Thyroid gland (tissue), 4 donors: ENCODE data around the gene ASIC2. TPM values are rescaled to one million over a fixed set of nuclear protein-coding genes. Genes with fewer than 3 reads are reported as not detected.

Experiments used
- DNase-seq, 2 donors: peaks; one replicate each; pipeline ENCODE4 v3.0.0-alpha.2; 2019
- H3K27ac ChIP-seq, 3 donors: fragments of 200-600 bp; sonication (generic); 1 replicate in 2 of 3; 2 replicates in 1 of 3; pipeline ENCODE4 v1.5.1; 2016 to 2019; ENCODE audit warnings: mild to moderate bottlenecking in 1 of 3, moderate library complexity in 1 of 3
- H3K27me3 ChIP-seq: fragments of 200-600 bp; sonication (generic); one replicate; pipeline ENCODE4 v1.5.1; 2019
- H3K36me3 ChIP-seq, 2 donors: fragments of 200-600 bp; sonication (generic); one replicate each; pipeline ENCODE4 v1.5.1; 2016 to 2019
- H3K4me1 ChIP-seq, 2 donors: fragments of 200-600 bp; sonication (generic); one replicate each; pipeline ENCODE4 v1.5.1; 2017 to 2019
- H3K4me3 ChIP-seq, 3 donors: fragments of 200-600 bp; sonication (generic); replicated peaks in 1 of 3; 1 replicate in 2 of 3; 2 replicates in 1 of 3; pipeline ENCODE4 v1.5.1; 2016; ENCODE audit warnings: mild to moderate bottlenecking in 1 of 3
- H3K9me3 ChIP-seq: fragments of 200-600 bp; sonication (generic); one replicate; pipeline ENCODE4 v1.5.1; 2017
- POLR2A ChIP-seq, 2 donors: fragments of 450-650 bp; IDR thresholded peaks; one replicate each; pipeline ENCODE4 v1.6.1; 2017; ENCODE audit warnings: antibody characterized with exemption in 2 of 2, mild to moderate bottlenecking in 2 of 2, moderate library complexity in 1 of 2
- WGBS, 2 donors: methylation state at CpG; one replicate each; pipeline ENCODE4 v1.1.5; 2017; 5-methylcytosine and 5-hydroxymethylcytosine counted together
- intact Hi-C: fragments of 100-400 bp; cut with DNase I; formaldehyde crosslinking; loops from one replicate; pipeline ENCODE4 v1.15.1; 2023
- total RNA-seq, 4 donors: library from RNA; depleted of rRNA; stranded (reverse); fragments of >200 nt; gene quantifications; one replicate each; pipeline ENCODE4 v1.2.3, GENCODE V29; 2016
- TF ChIP-seq, protein P1 (sequence below), 6 experiments: fragments of 200-600 bp in 3 of 6; fragments of 450-650 bp in 3 of 6; sonication (generic) in 3 of 6; IDR thresholded peaks; one replicate each; pipeline ENCODE4 v1.5.1; 2016 to 2019; ENCODE audit warnings: antibody characterized with exemption in 6 of 6, mild to moderate bottlenecking in 2 of 6, inconsistent platforms in 1 of 6, moderate library complexity in 1 of 6

ASIC2 gene
- total RNA-seq, 4 donors from 2014 or later: not detected

DNA sequence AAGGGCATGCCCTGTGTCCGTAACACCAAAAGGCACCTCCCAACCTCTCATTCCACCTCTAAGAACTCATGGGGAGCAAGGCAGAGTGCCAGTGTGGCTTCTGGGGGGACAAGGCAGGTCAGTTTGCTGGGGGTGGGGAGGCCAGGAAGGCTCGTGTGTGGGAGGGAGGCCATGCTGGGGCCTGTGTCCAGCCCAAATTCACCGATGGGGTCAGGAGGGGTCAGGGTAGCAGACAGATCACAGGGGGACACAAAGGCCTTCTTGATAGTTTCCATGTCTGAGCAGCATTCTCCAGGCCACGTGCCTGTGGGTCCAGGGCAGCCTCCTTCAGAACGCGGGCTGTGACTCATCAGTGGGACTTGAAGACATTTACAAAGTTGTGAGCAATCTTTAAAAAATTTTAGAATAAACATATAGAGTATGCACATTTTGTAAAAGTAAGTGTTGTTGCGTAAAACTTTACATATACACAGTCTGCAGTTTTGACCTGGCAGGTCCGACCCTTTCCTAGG is 280.5 kb downstream of the ASIC2 start:
- no peak for DNase-seq
- Histone ChIP-seq H3K27ac (no peak overlapping the region), H3K9me3 (no peaks in the 10 kb centered on the region), H3K36me3 (no peaks in the 10 kb centered on the region), H3K4me3 (no peak overlapping the region), H3K27me3 (no peaks in the 10 kb centered on the region), H3K4me1 (no peaks in the 10 kb centered on the region)
- intact Hi-C loops: no loop called here
- TF ChIP-seq, protein P1, sequence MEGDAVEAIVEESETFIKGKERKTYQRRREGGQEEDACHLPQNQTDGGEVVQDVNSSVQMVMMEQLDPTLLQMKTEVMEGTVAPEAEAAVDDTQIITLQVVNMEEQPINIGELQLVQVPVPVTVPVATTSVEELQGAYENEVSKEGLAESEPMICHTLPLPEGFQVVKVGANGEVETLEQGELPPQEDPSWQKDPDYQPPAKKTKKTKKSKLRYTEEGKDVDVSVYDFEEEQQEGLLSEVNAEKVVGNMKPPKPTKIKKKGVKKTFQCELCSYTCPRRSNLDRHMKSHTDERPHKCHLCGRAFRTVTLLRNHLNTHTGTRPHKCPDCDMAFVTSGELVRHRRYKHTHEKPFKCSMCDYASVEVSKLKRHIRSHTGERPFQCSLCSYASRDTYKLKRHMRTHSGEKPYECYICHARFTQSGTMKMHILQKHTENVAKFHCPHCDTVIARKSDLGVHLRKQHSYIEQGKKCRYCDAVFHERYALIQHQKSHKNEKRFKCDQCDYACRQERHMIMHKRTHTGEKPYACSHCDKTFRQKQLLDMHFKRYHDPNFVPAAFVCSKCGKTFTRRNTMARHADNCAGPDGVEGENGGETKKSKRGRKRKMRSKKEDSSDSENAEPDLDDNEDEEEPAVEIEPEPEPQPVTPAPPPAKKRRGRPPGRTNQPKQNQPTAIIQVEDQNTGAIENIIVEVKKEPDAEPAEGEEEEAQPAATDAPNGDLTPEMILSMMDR (IDR thresholded peaks at IDR 0.05): no peak
- no peak for TF ChIP-seq POLR2A (IDR thresholded peaks at IDR 0.05)
- WGBS, 2 donors: 80 to 84% methylated on average over 8 of the region's 8 CpGs

GRCh38 chr17:33009636-33010035 is 283.5 kb downstream of the ASIC2 start:
- H3K36me3 ChIP-seq: no peaks in the 10 kb centered on the region
- no peaks in the 10 kb centered on the region for H3K4me1 ChIP-seq
- no peak for DNase-seq
- H3K27ac ChIP-seq: no peak overlapping the region
- no peak overlapping the region for H3K4me3 ChIP-seq
- TF ChIP-seq, protein P1 (IDR thresholded peaks at IDR 0.05): no peak
- TF ChIP-seq POLR2A (IDR thresholded peaks at IDR 0.05): no peak
- H3K9me3 ChIP-seq: no peaks in the 10 kb centered on the region
- WGBS, 2 donors: 76 to 92% methylated on average over 9 of the region's 9 CpGs
- H3K27me3 ChIP-seq: no peaks in the 10 kb centered on the region
- intact Hi-C loops: no loop called here

DNA sequence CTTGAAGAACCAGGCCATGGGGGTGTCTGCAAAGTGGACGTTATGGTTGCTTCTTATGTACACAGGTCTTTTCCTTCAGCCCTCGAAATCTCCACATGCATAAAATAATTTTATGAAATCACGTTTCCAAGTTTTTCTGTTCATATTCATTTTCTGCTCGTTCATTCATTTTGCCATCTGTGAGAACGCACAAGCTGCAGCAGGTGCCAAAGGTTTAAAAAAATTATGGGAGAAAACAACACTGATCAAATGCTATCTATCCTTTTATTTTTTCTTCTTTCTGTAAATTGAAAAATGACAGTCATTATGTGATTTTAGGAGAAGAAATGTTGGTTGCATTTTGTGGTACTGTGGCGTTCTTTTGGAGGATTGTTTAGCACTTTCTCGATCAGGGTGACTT is 285.9 kb downstream of the ASIC2 start:
- Histone ChIP-seq H3K9me3 (no peaks in the 10 kb centered on the region), H3K4me3 (no peak overlapping the region), H3K36me3 (no peaks in the 10 kb centered on the region), H3K27ac (no peak overlapping the region), H3K27me3 (no peaks in the 10 kb centered on the region), H3K4me1 (no peaks in the 10 kb centered on the region)
- TF ChIP-seq, protein P1 (IDR thresholded peaks at IDR 0.05): no peak
- no peak for TF ChIP-seq POLR2A (IDR thresholded peaks at IDR 0.05)
- intact Hi-C loops: no loop called here
- WGBS, 2 donors: 82 to 87% methylated on average over 7 of the region's 7 CpGs
- DNase-seq: no peak

- 83 to 89% methylated on average over 6 of the region's 6 CpGs for WGBS, 2 donors
- intact Hi-C loops: no loop called here
- H3K9me3 ChIP-seq: no peaks in the 10 kb centered on the region
Measured at GRCh38 chr17:33002246-33002645, 290.8 kb downstream of the ASIC2 start.

DNA sequence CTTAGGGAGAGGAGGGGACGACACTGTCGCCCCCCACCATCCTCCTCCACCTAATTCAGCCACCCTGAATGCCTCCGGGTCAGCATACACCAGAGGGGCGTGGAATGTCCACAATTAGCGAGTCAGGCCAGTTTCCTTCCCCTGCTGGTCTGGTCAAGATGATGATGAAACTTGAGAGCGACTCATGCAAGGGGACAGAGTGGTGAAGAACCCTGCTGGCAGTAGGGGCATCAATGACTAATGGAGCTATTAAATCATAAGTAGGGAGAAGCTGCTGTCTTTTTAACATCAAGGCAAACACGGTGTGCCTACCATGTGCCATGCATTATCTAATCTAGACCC is 294.2 kb downstream of the ASIC2 start:
- Histone ChIP-seq H3K4me1 (peaks cover 0 to 7% of the 10 kb centered on the region in 2 donors), H3K27ac (no peak overlapping the region), H3K36me3 (no peaks in the 10 kb centered on the region), H3K4me3 (no peak overlapping the region), H3K27me3 (no peaks in the 10 kb centered on the region), H3K9me3 (no peaks in the 10 kb centered on the region)
- DNase-seq: no peak
- intact Hi-C loops: loop anchor here (5.0 kb wide), 1 partner anchor 217 kb away; no protein-coding TSS in a partner anchor
- TF ChIP-seq, protein P1 (IDR thresholded peaks at IDR 0.05): no peak
- no peak for TF ChIP-seq POLR2A (IDR thresholded peaks at IDR 0.05)
- 44 to 46% methylated on average over 7 of the region's 7 CpGs for WGBS, 2 donors

More at GRCh38 chr17:33002246-33002645, 290.8 kb downstream of the ASIC2 start:
- Histone ChIP-seq H3K4me1 (peaks cover 0 to 7% of the 10 kb centered on the region in 2 donors), H3K27me3 (no peaks in the 10 kb centered on the region), H3K27ac (no peak overlapping the region), H3K36me3 (no peaks in the 10 kb centered on the region), H3K4me3 (no peak overlapping the region)
- DNase-seq: no peak
- TF ChIP-seq, protein P1 (IDR thresholded peaks at IDR 0.05): no peak
- TF ChIP-seq POLR2A (IDR thresholded peaks at IDR 0.05): no peak
